ENCODE data around the gene GNA15. TPM values are rescaled to one million over a fixed set of nuclear protein-coding genes. Genes with fewer than 3 reads are reported as not detected.

Gene GNA15
- total RNA-seq, 1 experiment from 2014 or later = 3.7 TPM

DNA sequence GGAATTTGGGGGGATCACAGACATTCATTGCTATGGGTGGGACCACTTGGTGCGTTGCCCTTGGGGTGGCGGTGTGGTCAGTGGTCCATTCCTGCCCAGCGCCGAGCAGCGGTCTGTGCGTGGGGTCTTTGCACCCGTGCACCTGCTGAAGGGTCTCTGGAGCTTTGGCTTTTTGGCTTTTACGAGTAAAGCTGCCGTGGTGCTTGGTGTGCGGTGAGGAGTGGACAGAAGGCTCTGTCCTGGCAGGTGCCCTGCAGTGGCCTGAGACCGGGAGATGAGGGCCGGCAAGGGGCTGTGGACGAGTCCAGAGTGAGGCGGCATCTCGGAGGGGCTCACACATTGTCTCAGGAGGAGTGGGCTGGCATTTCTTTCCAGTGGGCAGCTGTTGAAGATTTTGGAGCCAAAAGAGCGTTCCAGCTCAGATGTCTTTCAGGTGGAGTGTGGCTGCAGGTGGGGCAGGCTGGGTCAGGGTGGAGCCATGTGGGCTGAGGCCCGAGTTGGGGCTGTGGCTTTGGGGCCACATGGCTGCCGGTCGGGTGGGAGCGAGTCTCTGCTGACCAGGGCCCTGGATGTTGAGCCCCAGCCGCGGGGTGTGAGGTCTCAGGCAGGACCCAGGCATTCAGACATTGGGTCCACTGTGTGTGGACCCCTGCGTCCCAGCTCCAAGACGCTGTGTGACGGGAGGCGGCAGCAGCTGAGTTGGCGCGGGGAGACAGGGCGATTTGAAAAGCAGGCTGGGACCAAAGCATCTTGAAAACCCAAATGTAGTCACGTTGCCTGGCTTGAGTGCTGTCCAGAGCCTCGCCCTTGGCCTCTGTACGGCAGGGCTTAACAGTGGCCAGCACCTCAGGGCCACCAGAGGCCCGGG, 30.0 kb upstream of the GNA15 start:
- in situ Hi-C loops (cut with HindIII; ENCODE audit: low sequenced_read_pairs) = no loop called here
- peak; percentile 44 for DNase-seq (ENCODE audit: low spot score)

DNA sequence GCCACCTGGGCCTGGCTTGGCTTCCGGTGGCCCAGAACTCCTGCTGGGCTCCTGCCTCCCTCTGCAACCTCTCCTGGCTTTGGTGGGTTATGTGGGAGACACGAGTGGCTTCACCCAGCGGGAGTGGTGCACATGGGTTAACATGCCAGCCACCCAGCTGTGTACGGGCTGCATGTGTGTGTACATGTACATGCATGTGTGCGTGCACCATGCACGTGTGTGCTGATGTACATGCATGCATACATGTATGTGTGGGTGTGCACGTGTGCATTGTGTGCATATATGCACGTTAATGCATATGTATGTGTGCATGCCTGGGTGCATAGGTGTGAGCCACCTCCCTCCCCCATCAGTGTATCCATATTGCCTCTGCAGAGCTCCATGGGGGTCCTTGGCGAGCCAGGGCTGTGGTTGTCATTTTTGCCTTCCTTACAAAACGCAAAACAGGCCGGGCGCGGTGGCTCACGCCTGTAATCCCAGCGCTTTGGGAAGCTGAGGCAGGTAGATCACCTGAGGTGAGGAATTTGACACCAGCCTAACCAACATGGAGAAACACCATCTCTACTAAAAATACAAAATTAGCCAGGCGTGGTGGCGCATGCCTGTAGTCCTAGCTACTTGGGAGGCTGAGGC, 29.2 kb upstream of the GNA15 start:
- DNase-seq (ENCODE audit: low spot score) = no peak
- in situ Hi-C loops (cut with HindIII; ENCODE audit: low sequenced_read_pairs) = no loop called here

DNA sequence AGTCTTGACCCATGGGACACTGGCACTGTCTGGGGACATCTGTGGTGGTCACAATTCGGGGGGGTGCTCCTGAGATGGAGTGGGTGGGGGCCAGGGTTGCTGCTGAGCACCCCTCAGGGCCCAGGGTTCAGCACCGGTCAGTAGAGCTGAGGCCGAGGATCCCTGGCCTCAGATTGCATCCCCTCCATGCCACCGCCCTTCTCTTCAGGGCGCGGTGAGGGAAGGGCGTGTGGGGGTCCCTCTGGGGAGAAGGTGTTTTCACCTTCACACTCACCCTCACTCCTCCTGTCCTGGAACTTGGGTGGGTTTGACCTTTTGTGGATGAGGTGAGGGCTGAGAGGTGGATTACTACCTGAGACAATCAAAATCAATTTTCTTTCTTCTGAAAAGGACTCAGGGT, 28.2 kb upstream of the GNA15 start:
- DNase-seq (ENCODE audit: low spot score) = no peak
- in situ Hi-C loops (cut with HindIII; ENCODE audit: low sequenced_read_pairs) = no loop called here

DNA sequence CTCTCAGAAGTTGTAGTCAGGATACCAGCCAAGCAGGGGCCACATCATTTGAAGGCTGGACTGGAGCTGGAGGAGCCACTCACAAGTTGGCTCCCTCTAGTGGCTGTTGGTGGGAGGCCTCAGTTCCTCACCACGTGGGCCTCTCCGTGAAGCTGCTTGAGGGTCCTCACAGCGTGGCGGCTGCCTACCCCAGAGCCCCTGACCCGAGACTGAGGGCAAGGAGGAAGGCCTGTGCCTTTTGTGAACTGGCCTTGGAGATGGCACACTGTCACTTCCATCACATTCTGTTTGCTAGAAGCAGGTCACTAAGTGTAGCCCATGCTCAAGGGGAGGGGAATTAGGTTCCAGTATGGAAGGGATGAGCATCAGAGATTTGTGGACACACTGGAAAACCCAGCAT, 27.1 kb upstream of the GNA15 start:
- DNase-seq (ENCODE audit: low spot score) = peak; percentile 72
- in situ Hi-C loops (cut with HindIII; ENCODE audit: low sequenced_read_pairs) = no loop called here

DNA sequence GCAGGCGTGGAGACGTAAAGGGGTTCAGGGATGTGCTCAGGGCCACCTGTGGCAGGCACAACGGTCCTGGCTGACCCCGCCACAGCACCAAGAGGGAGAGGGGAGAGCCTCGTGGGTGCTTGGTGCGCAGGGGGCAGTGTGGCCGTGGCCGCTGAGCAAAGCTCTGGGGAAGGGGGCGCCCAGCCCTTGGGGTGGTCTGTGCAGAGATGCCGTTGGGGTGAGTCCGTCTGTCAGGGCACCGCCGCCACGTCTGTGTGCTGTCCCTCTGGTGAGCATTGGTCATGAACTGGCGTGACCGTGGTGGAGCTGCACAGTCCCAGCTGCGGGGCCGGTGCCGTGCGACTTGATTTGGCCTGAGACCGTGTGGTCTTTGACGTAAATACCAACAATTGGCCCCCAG, 26.3 kb upstream of the GNA15 start:
- in situ Hi-C loops (cut with HindIII; ENCODE audit: low sequenced_read_pairs) = no loop called here
- DNase-seq (ENCODE audit: low spot score) = no peak

DNA sequence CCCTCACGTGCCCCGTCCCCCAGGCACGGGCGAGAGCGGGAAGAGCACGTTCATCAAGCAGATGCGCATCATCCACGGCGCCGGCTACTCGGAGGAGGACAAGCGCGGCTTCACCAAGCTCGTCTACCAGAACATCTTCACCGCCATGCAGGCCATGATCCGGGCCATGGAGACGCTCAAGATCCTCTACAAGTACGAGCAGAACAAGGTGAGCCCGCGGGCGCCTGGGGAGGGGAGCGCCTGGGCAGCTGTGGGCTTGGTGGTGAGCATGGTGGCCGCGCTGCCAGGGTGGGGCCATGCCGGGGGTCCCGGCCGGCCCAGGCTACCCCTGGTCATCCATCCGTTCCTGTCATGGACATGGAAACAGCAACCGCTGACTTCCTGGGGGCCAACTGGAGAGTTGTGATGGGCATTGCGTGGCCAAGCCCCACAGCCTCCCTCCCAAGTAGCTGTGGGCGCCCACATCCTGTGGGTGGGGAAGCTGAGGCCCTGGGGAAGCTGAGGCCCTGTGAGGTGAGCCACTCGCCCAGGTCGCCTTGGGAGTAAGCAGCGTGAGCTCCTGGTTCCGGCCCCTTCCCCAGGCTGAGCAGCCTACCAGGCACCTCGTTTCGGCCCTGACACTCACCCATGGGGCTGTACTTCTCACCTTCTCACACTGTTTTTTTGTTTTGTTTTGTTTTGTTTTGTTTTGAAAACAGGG, 25.6 kb upstream of the GNA15 start:
- in situ Hi-C loops (cut with HindIII; ENCODE audit: low sequenced_read_pairs) = no loop called here
- no peak for DNase-seq (ENCODE audit: low spot score)

DNA sequence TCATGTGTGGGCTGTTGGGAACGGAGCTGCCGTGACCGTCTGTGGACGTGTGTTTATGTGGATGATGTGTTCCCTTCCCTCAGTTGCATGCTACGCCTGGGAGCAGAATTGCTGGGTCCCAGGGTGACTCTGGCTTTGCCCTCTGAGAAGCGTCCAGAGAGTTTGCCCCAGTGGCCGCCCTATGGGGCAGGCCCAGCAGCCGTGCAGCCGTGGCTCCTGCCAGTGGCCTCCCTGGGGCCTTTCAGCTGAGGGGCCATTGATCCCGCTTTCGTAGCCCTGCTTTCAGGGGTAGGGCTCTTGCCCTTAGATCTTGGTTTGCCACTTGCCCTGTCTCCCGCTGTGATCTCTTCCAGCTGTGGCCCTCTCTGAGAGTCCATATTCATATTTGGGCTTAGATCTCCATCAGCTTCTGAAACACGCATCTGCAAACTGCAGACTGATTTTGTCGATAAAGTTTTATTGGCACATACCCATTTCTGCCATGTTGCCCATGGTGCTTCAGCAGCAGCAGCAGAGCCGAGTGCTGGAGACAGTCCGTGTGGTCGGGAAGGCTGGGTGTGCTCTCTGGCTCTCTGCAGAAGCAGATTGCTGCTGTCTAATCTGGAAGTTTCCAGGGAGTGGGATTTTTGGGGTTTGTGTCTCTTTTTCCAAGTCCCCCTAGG, 24.1 kb upstream of the GNA15 start:
- in situ Hi-C loops (cut with HindIII; ENCODE audit: low sequenced_read_pairs) = no loop called here
- no peak for DNase-seq (ENCODE audit: low spot score)

DNA sequence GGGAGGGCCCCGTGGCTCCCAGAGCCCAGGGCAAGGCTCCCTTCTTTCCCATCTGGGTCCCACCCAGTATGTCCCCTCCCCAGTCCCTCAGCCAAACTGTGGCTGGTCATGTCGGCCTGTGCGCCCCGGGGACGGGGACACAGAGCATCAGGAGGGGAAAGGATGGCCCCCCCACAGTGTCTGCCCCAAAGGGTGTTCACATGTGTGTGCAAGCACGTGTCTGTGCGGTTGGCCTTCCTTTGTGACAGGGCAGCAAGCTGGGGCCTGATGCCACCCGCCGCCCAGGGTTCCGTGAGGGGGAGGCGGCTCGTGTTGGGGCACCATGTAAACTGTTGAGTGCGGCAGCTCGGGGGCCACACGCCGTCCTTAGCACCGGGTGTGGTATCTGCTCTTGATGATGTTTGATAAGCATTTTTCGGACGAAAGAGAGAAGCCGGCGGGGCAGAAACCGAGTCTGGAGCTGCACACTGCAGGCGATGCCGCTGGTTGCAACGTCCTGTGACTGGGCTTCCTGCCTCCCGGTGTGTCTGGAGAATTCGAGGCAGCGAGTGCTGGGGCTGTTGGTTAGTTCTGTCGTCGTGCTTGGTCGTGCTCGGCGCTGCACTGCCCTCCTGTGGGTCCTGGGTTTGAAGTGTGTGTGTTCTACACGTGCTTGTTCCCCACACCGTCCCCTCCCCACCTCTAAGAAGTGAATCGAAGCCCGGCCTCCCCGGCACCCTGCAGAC, 23.3 kb upstream of the GNA15 start:
- peak; percentile 46 for DNase-seq (ENCODE audit: low spot score)
- in situ Hi-C loops (cut with HindIII; ENCODE audit: low sequenced_read_pairs) = no loop called here

DNA sequence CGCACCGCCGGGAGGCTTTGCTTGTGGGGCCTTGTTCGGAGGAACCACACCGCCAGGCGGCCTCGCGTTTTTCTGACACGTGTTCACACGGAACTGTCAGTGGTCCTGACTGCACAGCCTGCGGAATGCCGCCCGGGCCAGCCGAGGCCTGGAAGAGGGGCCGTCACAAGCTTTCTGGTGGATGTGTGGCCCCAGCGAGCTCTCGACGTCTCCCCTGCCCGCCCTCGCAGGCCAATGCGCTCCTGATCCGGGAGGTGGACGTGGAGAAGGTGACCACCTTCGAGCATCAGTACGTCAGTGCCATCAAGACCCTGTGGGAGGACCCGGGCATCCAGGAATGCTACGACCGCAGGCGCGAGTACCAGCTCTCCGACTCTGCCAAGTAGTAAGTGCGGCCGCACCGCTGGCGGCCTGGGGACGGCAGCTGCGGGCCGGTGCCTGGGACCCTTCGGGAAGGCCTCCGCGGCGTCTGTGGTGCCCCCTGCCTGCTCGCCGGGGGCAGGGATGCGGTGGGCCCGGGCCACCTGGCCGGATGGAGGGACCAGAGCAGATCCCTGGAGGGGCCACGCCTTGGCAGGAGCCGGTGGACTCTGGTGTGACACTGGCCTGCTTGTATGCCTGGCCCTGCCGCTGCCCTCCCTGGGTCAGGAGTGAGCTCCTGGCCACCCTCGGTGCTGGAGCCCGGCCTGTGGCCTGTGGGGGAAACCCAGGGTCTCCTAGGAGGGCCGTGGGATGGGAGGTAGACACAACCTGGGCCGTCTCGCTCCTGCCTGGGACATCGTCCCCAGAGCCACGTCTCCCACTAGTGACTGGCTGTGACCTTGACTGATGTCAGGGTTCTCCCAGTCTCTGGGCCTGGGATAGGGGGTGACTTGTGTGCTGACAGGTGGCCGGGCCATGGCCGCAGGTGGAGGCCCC, 22.5 kb upstream of the GNA15 start:
- no peak for DNase-seq (ENCODE audit: low spot score)
- in situ Hi-C loops (cut with HindIII; ENCODE audit: low sequenced_read_pairs) = no loop called here

DNA sequence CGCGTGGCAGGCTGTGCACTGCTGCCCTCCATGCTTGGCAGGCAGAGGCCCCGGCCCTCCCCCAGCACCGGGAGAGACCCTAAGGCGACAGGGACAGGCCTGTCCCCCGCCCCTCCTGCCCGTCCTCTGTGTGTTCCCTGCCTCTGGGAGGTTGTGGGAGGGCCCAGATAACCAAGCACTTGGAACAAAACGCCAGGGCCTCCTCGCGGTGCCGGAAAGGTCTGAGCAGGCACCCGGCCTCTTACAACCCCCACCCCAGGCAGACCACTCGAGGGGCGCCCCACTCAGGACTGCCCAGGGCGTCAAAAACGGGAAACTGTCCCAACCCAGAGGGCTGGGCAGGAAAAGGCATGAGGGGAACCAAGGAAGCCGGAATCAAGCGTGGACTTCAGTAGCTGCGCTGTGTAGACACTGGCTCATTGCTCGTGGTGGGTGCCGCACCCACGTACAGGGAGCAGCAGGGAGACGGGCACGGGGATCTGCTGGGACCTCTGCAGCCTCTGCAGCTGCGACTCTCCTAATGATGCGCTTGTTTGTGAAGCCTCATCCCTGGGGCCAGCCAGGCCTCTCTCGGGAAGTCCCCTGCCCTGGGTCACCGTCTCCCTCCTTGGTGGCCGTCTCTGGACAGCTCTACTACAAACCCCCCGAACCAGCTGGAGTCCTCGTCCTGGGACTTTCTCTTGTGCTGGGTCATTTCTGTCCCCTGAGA, 21.7 kb upstream of the GNA15 start:
- DNase-seq (ENCODE audit: low spot score) = no peak
- in situ Hi-C loops (cut with HindIII; ENCODE audit: low sequenced_read_pairs) = no loop called here

DNA sequence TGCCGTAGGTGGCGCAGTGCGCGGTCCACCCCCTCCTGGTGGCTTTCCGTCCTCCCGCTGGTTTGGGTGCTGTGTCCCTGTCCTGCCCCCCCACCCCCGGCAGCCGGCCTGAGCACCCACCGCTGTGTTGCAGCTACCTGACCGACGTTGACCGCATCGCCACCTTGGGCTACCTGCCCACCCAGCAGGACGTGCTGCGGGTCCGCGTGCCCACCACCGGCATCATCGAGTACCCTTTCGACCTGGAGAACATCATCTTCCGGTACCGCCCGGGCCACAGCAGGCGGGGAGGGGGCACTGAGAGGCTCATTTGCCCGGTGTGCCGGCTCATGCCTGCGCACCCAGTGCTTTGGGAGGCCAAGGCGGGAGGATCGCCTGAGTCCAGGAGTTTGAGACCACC, 21.0 kb upstream of the GNA15 start:
- in situ Hi-C loops (cut with HindIII; ENCODE audit: low sequenced_read_pairs) = no loop called here

DNA sequence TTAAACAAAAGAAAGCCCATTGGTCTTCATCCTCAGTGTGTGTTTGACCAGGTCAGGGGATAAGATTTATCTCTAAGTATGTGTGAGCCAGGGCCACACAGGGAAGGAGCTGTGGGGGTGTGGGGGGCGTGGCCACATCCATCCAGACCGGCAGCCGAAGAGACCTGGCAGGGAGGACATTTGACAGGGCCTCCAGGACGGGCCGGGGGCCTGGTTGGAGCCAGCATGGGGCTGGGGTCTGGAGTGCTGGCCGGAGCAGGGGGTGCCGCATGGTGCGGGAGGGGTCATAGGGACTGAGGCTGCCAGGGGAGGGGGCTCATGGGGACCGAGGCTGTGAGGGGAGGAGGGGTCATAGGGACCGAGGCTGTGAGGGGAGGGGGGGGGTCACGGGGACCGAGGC, 20.4 kb upstream of the GNA15 start:
- no peak for DNase-seq (ENCODE audit: low spot score)
- in situ Hi-C loops (cut with HindIII; ENCODE audit: low sequenced_read_pairs) = no loop called here

More for the DNA sequence above, 21.0 kb upstream of the GNA15 start:
- DNase-seq (ENCODE audit: low spot score) = no peak

DNA sequence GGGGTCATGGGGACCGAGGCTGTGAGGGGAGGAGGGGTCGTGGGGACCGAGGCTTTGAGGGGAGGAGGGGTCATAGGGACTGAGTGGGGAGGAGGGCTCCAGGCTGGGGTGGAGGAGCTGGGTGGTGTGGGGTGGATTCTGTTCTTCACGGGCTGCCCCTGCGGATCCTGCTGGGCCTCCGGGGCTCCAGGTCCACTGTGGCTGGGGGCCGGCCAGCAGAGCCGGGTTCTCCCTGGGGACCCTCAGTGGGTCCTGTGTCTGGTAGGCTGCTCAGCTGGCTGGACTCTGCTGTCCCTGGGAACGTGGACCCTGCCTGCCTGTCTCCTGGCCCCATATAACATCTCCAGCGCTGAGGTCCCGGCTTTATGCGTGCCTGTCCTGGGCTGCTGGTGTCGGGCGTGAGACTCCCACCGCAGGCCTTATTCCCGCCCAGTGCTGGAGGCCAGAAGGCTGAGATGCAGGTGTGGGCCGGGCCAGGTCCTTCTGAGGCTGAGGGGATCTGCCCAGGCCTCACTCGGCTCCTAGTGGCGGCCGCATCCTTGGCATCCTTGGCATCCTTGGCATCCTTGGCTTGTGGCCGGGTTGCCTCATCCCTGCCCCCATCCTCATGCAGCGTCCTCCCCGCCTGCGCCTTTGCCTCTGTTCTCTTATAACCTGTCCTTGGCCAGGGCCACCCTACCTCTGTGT, 19.8 kb upstream of the GNA15 start:
- no peak for DNase-seq (ENCODE audit: low spot score)
- in situ Hi-C loops (cut with HindIII; ENCODE audit: low sequenced_read_pairs) = no loop called here

DNA sequence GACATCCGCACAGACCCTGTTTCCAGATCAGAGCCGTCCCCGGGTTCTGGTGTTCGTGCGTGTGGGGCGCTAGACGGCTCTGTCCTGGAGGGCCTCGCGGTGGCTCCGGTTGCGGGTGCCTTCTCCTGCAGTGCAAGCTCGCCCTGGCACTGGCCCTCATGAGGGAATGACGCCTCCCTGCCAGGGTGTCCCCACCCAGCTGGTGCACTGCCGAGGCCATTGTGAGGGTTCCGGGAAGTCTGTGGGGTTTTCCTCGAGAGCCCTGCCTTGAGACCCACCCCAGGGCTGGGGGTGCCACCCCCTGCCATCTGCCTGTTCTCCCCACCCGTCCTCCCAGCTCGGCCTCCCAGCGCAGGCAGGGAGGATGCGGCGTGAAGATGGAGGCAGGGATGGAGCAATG, 19.2 kb upstream of the GNA15 start:
- in situ Hi-C loops (cut with HindIII; ENCODE audit: low sequenced_read_pairs) = no loop called here
- DNase-seq (ENCODE audit: low spot score) = peak; percentile 30

DNA sequence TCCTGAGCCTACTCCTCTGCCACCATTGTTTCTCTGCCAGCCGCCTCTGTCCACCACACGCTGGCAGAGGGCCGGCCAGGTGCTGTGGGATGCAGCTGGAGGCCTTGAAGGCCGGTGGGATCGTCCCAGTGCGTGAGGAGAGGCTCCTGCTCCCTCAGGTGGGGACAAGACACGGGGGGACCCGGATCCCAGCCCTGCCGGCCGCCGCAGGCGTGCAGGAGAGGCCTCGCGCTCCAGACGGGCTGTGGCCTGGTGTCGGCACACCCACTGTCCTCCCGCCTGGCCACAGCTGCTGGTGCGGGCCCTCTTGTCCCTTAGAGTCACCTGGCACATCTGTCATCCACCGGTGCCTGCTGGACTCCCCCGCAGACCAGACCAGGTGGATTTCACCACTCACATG, 18.1 kb upstream of the GNA15 start:
- DNase-seq (ENCODE audit: low spot score) = no peak
- in situ Hi-C loops (cut with HindIII; ENCODE audit: low sequenced_read_pairs) = no loop called here

DNA sequence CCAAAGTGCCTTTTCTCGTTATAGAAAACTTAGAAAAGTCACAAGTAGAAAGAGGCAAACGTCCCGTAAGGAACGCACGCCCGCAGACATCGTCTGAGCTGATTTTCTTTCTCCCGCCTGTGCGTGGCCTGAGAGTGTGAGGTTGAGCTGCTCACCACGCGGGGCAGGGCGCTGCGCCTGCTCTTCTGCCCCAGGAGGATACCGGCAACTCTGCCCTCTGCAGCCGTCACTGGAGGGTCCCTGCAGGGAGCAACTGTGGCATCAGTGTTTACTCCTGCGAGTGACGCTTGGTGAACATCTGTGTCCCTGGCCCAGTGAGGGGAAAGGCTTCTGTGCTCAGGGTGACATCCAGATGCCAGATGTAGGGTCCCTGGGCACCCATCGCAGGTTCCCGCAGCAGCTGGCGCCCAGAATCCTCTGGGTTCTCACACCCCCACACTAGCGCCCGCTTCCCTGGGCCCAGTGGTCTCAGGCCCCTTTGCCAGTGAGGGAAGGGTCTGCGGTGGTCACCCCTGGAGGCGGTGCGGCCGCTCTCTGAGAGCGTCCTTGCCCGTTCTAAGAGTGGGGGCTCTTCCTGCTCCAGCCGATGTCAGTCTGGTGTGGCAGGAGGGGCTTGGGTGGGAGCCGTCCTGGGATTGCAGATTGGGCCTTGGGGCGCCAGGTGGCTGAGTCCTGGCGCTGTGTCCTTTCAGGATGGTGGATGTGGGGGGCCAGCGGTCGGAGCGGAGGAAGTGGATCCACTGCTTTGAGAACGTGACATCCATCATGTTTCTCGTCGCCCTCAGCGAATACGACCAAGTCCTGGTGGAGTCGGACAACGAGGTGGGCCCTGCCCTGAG, 17.4 kb upstream of the GNA15 start:
- no peak for DNase-seq (ENCODE audit: low spot score)
- in situ Hi-C loops (cut with HindIII; ENCODE audit: low sequenced_read_pairs) = no loop called here
